Mesodermal cell (in vitro differentiated cells): ENCODE results near the gene PGBD1.
"Not testable (repeated sequence)": the region's sequence is repeated elsewhere in the genome, so short reads cannot be mapped to it uniquely, and the experiment has no call there.

Experiments used
- H3K27ac ChIP-seq: 2 replicates; pipeline ENCODE4 v1.7.0; 2013; ENCODE audit warnings: mild to moderate bottlenecking, low read depth, low read length, moderate library complexity; ENCODE audit not compliant: severe bottlenecking
- H3K36me3 ChIP-seq: 2 replicates; pipeline ENCODE4 v1.7.1; 2013; ENCODE audit warnings: mild to moderate bottlenecking, low read length, moderate library complexity; ENCODE audit not compliant: control insufficient read depth, insufficient read depth
- H3K4me1 ChIP-seq: one replicate; pipeline ENCODE4 v1.7.1; 2013; ENCODE audit warnings: mild to moderate bottlenecking, low read length; ENCODE audit not compliant: insufficient read depth, control insufficient read depth, poor library complexity, severe bottlenecking
- H3K4me3 ChIP-seq: 2 replicates; pipeline ENCODE4 v1.7.0; 2013; ENCODE audit warnings: low read length, control low read depth, mild to moderate bottlenecking; ENCODE audit not compliant: insufficient read depth, poor library complexity, severe bottlenecking; ENCODE audit errors: extremely low read depth
- H3K9me3 ChIP-seq: 2 replicates; pipeline ENCODE4 v1.7.1; 2013; ENCODE audit warnings: mild to moderate bottlenecking, low read length, moderate library complexity; ENCODE audit not compliant: control insufficient read depth
- WGBS, 2 experiments: methylation state at CpG; one replicate each; pipeline ENCODE4 v1.1.5; 2013; ENCODE audit warnings: missing lambda C conversion rate in 2 of 2; ENCODE audit not compliant: insufficient coverage in 2 of 2; 5-methylcytosine and 5-hydroxymethylcytosine counted together

The PGBD1 gene

DNA sequence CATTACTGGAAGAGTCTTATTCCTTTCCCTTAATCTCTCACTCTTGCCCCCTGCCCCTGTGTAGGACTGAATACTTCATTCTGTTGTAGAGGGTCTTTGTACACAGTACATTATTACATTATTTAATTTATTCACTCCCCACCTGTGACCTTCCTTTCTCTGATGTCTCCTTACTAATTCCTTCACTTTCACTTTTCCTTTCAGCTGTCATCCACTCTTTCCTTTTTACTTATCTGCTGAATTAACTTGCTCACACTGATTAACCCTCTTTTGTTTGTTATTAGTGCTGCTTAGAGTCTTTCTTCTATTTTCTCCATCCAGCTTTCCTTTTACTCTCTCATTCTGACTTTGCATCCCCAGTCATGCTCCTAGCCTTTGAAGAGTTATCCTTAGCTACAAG is 6.5 kb upstream of the PGBD1 start:
- no peak overlapping the region for H3K4me3 ChIP-seq
- H3K36me3 ChIP-seq = peaks cover 65% of the 10 kb centered on the region
- no peak overlapping the region for H3K27ac ChIP-seq
- H3K4me1 ChIP-seq = no peaks in the 10 kb centered on the region
- no peaks in the 10 kb centered on the region for H3K9me3 ChIP-seq

DNA sequence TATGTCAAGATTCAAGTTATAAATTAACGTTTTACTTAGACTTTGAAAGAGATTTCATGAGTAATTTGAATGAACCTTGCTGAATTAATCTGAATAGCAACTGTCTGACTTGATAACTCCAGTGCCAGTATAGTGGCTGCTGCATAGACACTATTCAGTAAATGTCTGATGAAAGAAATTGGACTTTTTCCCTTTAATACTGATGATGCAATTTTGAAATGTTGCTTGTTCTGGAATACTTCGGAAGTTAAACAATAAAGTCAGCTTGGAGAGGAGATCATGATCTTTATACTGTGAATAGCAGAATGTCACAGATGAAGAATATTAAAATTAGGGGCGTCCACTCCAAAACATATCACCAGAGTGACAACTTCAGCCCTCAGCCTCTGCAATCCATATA is 3.6 kb upstream of the PGBD1 start:
- H3K27ac ChIP-seq = no peak overlapping the region
- H3K4me3 ChIP-seq = no peak overlapping the region
- peaks cover 47% of the 10 kb centered on the region for H3K36me3 ChIP-seq
- 60 to 100% methylated on average over 1 of the region's 3 CpGs for WGBS, 2 experiments
- H3K4me1 ChIP-seq = peaks cover 2% of the 10 kb centered on the region
- H3K9me3 ChIP-seq = no peaks in the 10 kb centered on the region

DNA sequence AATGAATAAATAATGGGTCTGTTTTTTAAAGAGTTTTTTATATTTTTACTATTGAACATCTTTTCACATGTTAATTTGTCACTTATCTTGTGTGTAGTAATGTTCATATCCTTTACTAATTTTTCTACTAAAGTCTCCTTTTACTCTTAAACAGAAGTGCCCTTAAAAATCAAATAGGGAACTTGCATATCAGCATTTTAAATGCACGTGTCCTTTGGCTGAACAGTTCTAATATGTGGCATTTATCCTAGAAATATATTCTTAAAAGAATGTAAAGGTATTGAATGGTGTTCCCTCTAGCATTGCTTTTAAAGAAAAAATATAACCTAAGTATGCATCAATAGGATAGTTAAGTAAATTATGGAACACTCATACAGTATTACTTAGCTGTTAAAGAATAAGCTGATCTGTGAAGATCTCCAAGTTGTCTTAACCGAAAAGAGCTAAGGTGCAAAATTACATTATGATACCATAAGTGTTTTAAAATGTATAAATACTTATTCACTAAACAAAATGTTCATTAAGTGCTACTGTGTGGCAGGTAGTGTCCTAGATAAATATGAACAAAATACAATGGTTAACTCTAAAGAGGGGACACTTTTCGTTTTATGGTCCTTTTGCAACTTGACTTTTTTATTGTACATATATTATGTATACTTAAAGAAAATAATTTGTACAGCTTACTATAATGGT is 631 bp upstream of the PGBD1 start:
- H3K36me3 ChIP-seq = peaks cover 49% of the 10 kb centered on the region
- H3K9me3 ChIP-seq = no peaks in the 10 kb centered on the region
- peaks cover 5% of the 10 kb centered on the region for H3K4me1 ChIP-seq
- peak overlapping the region; percentile 81 for H3K4me3 ChIP-seq
- WGBS, 2 experiments = no CpG with 5 or more reads among the region's 3 CpGs
- H3K27ac ChIP-seq = no peak overlapping the region

DNA sequence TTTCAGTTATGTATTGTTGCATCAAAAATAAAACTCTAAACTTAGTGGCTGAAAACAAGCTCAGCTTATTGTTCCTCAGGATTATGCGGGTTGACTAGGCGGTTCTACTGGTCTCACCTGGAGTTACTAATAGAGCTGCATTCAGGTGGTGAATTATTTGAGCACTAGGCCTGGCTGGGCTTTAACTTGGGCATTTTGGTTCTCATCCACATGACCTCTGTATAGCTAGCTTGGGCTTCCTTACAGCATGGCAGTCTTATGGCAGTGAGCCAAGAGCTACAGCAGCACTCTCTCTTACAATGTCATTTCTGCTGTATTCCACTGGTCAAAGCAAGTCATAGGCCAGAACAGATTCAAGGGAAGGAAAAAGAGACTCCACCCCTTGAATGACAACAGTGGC is 1.6 kb downstream of the PGBD1 start:
- H3K4me1 ChIP-seq = peaks cover 5% of the 10 kb centered on the region
- WGBS, 2 experiments = 100% methylated on average over 2 of the region's 2 CpGs
- H3K36me3 ChIP-seq = peaks cover 50% of the 10 kb centered on the region
- H3K9me3 ChIP-seq = no peaks in the 10 kb centered on the region
- H3K27ac ChIP-seq = no peak overlapping the region
- no peak overlapping the region for H3K4me3 ChIP-seq

DNA sequence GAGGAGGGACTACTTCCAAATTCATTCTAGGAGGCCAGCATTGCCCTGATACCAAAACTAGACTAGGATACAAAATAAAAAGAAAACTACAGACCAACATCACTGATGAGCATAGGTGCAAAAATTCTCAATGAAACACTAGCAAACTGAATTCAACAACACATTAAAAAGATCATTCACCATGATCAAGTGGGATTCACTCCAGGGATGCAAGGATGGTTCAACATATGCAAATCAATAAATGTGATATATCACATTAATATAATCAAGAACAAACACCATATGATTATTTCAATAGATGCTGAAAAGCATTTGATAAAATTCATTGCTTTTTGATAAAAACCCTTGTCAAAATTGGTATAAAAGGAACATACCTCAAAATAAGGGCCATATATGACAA is 10.2 kb downstream of the PGBD1 start:
- Histone ChIP-seq H3K27ac (no peak overlapping the region), H3K4me1 (no peaks in the 10 kb centered on the region), H3K4me3 (no peak overlapping the region), H3K36me3 (peaks cover 47% of the 10 kb centered on the region), H3K9me3 (no peaks in the 10 kb centered on the region)

DNA sequence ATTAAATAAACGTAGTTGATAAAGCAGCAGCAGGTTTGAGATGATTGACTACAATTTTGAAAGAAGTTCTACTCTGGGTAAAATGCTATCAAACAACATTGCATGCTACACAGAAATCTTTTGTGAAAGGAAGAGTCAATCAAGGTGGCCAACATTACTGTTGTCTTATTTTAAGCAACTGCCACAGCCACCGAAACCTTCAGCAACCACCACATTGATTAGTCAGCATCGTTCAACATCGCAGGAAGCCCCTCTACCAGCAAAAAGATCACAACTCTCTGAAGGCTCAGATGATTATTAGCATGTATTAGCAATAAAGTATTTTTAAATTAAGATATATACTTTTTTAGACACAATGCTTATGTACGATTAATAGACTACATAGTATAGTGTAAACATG is 14.0 kb downstream of the PGBD1 start:
- peaks cover 35% of the 10 kb centered on the region for H3K36me3 ChIP-seq
- H3K9me3 ChIP-seq = no peaks in the 10 kb centered on the region
- H3K4me3 ChIP-seq = no peak overlapping the region
- 93 to 100% methylated on average over 1 to 3 of the region's 5 CpGs for WGBS, 2 experiments
- H3K27ac ChIP-seq = no peak overlapping the region
- no peaks in the 10 kb centered on the region for H3K4me1 ChIP-seq

DNA sequence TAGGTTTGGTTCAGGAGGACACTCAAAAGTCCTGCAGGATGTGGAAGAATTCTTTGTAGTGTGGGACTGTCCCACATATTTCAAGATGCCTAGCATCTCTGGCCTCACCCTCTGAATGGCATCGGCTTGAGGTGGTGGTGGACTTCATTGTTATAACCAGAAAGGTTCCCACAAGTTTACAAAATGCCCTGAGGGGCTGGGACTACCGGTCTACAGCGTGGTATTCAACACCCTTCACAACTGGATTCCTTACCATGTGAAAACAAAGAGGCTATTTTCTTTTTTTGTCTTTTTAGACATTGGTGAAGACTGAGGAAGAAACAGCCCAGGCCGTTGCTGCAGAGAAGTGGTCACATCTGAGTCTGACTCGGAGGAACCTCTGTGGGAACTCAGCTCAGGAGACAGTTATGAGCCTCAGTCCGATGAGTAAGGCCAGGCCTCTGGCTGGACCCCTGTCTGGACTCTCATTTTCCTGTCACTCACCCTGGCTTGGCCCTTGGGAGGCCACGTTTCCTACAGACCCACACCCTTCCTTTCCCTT is 15.2 kb downstream of the PGBD1 start:
- H3K4me3 ChIP-seq = no peak overlapping the region
- no peak overlapping the region for H3K27ac ChIP-seq
- H3K36me3 ChIP-seq = peaks cover 44% of the 10 kb centered on the region
- no peaks in the 10 kb centered on the region for H3K4me1 ChIP-seq
- 87 to 94% methylated on average over 4 to 5 of the region's 7 CpGs for WGBS, 2 experiments
- no peaks in the 10 kb centered on the region for H3K9me3 ChIP-seq

DNA sequence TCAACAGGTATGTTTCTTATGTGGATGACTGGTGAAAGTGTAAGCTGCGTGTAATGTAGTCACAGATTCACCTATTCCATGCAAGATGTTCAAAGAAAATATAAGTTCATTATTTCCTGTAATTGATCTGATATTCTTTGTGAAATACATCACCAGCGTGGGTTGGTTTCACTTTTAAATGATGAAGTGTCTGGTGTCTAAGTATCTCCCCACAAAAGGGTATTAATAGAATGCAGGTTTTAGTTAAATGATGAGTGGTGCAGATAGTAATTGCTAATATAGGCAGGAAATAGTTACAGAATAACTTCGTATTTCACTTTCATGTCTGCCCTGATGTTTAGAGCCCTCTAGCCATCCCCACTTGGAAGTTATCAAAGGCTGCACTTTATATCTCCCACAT is 22.2 kb downstream of the PGBD1 start:
- no peaks in the 10 kb centered on the region for H3K4me1 ChIP-seq
- H3K36me3 ChIP-seq = peaks cover 38% of the 10 kb centered on the region
- WGBS, 2 experiments = 100% methylated on average over 1 of the region's 3 CpGs; no CpG with 5 or more reads in 1 of the 2 experiments
- no peak overlapping the region for H3K27ac ChIP-seq
- no peak overlapping the region for H3K4me3 ChIP-seq
- no peaks in the 10 kb centered on the region for H3K9me3 ChIP-seq

DNA sequence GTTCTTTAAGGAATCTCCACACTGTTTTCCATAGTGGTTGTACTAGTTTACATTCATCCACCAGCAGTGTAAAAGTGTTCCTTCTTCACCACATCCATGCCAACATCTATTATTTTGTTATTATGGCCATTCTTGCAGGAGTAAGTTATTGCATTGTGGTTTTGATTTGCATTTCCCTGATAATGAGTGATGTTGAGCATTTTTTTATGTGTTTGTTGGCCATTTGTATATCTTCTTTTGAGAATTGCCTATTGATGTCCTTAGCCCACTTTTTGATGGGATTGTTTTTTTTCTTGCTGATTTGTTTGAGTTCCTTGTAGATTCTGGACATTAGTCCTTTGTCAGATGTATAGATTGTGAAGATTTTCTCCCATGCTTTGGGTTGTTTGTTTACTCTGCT is 25.0 kb downstream of the PGBD1 start:
- peaks cover 18% of the 10 kb centered on the region for H3K36me3 ChIP-seq
- H3K9me3 ChIP-seq, H3K27ac ChIP-seq, H3K4me3 ChIP-seq, H3K4me1 ChIP-seq: not testable (repeated sequence)

DNA sequence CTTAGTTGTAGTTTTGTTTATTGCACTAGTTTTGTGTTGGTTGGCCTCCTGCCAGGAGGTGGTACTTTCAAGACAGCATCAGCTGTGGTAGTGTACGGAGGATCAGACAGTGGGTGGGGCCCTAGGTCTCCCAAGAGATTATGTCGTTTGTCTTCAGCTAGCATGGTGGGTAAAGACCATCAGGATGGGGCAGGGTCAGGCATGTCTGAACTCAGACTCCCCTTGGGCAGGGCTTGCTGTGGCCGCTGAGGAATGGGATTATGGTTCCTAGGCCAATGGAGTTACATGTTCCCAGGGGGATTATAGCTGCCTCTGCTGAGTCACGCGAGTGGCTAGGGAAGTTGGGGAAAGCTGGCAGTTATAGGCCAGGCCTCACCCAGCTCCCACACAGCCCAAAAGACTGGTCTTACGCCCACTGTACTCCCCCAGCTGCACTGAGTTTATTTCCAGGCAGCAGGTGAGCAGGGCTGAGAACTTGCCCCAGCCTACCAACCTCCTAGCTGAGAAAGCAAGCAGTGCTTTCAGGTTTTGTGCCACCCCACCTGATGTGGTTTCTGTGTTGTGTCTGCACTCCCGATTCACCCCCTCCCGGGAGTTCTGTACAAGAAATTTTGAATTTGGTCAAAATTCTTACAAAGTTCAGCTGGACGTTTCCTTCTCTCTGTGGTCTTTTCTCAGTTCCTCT is 29.9 kb downstream of the PGBD1 start:
- H3K27ac ChIP-seq = no peak overlapping the region
- no peak overlapping the region for H3K4me3 ChIP-seq
- no peaks in the 10 kb centered on the region for H3K9me3 ChIP-seq
- 83 to 87% methylated on average over 7 of the region's 9 CpGs for WGBS, 2 experiments
- H3K4me1 ChIP-seq = no peaks in the 10 kb centered on the region
- no peaks in the 10 kb centered on the region for H3K36me3 ChIP-seq

DNA sequence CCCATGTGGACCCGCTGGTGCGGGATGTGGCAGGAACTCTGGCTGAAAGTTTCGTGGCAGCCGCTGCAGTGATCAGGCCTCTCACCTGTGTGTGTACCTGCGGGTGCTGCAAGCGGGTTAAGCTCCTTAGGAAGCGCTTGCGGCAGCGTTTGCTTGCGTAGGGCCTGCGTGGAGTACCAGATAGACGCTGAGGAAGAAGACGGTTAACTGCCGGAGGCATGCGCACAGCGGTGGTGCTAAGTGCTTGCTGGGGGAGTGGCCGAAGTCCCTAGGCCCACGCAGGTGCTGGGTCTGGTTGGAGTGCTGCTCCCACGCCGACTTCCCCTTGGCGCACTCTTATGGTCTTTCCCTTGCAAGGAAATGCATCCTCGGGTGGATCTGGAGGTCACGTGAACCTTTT is 31.6 kb downstream of the PGBD1 start:
- no peak overlapping the region for H3K27ac ChIP-seq
- no peak overlapping the region for H3K4me3 ChIP-seq
- no peaks in the 10 kb centered on the region for H3K36me3 ChIP-seq
- 92 to 95% methylated on average over 22 to 23 of the region's 23 CpGs for WGBS, 2 experiments
- no peaks in the 10 kb centered on the region for H3K9me3 ChIP-seq
- H3K4me1 ChIP-seq = no peaks in the 10 kb centered on the region
